HL-60 (cell line): ENCODE data around the gene RERE.

Source experiments
- CTCF ChIP-seq: IDR thresholded peaks from one replicate; pipeline ENCODE4 v1.5.1; 2011; ENCODE audit warnings: low read length, control low read depth, inconsistent platforms; ENCODE audit not compliant: insufficient read depth
- GABPA ChIP-seq: IDR thresholded peaks from 2 replicates; pipeline ENCODE4 v1.6.1; 2012; ENCODE audit warnings: low read depth
- POLR2AphosphoS5 ChIP-seq: IDR thresholded peaks from 2 replicates; pipeline ENCODE4 v1.6.1; 2012; ENCODE audit warnings: low read depth
- REST ChIP-seq: IDR thresholded peaks from 2 replicates; pipeline ENCODE4 v1.6.1; 2012; ENCODE audit warnings: low read depth; ENCODE audit not compliant: insufficient replicate concordance

- TF ChIP-seq CTCF (no peak), GABPA (no peak), POLR2AphosphoS5 (no peak), REST (no peak)
These were observed 361.6 kb downstream of the RERE start for GRCh38 chr1:8455700-8456307.
